Ureter (tissue), 1 donor: ENCODE measurements around the gene SLC35G1. TPM values are rescaled to one million over a fixed set of nuclear protein-coding genes. Genes with fewer than 3 reads are reported as not detected.

ENCODE experiments used
- DNase-seq: peaks from one replicate; pipeline ENCODE4 v3.0.0-alpha.2; 2020; ENCODE audit warnings: low spot score
- total RNA-seq: library from RNA; stranded (reverse); gene quantifications from one replicate; pipeline ENCODE4 v1.2.4, GENCODE V29; 2023
- donor health status: DM: yes; HTN: yes; CAD: no.

The SLC35G1 gene
- total RNA-seq, 1 donor from 2014 or later, result 4.8 TPM

DNA sequence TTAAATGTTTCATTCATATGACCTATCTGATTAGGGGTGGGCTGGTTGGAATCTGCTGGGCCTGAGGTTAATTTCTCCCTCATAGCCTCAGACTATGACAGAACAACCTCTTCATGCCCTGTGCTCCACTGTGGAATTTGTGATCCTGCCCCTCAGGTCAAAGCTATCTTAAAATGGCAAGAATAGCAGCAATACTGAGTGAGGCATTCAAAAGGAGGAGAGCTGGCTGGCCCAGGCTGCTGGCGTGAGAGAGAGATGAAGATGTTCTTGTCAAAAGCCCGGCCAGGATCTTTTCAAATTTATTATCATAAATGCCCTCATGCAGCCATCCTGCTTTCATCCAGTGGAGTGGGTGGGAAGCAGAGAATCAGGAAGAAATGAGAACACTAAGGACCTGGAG, 58.1 kb downstream of the SLC35G1 start:
- DNase-seq, result no peak

Other genes starting within 250 kb of the SLC35G1 start
- 29.1 TPM for gene FRA10AC1, start 191.4 kb upstream of the SLC35G1 start, total RNA-seq
- gene LGI1, start 136.0 kb upstream of the SLC35G1 start, total RNA-seq, result 1.1 TPM
- 59.2 TPM for gene PLCE1, start 100.0 kb downstream of the SLC35G1 start, total RNA-seq